GM12878 (cell line): Measurements from ENCODE around the gene RPS6KA5. TPM values are rescaled to one million over a fixed set of nuclear protein-coding genes. Genes with fewer than 3 reads are reported as not detected.

Experiments
- ATAC-seq: fragments of 200-7000 bp; cut with Tn5 transposase; 3 replicates; pipeline ENCODE4 v1.9.1; 2020; ENCODE audit warnings: mild to moderate bottlenecking, moderate library complexity
- BruUV-seq: library from RNA; stranded (reverse); fragments of 400-500 nt; replicated peaks from 2 replicates; lab custom pipeline; 2021; lab: Mats Ljungman, UMichigan
- CTCF ChIA-PET: fragments of 300-600 bp; sonication (Branson Sonifier 250); formaldehyde crosslinking; extraction: SDS; loops from one replicate; lab custom pipeline; 2021; ENCODE audit warnings: inconsistent platforms; lab: Yijun Ruan, JAX
- POLR2A ChIA-PET: fragments of 350-600 bp; formaldehyde crosslinking; extraction: SDS; loops from one replicate; lab custom pipeline; 2021; ENCODE audit warnings: inconsistent platforms; lab: Charles Lee
- RAD21 ChIA-PET: fragments of 300-600 bp; sonication (Branson Sonifier 250); formaldehyde crosslinking; loops from one replicate; lab custom pipeline; 2023; ENCODE audit warnings: antibody characterized with exemption; ENCODE audit not compliant: unreplicated experiment; lab: Charles Lee
- SMC1A ChIA-PET: fragments of 300-600 bp; sonication (Branson Sonifier 250); formaldehyde crosslinking; loops from one replicate; lab custom pipeline; 2023; ENCODE audit not compliant: unreplicated experiment, uncharacterized antibody; lab: Charles Lee
- DNase-seq: peaks from one replicate; pipeline ENCODE4 v3.0.0-alpha.2; 2011; ENCODE audit warnings: low read depth, low spot score
- FAIRE-seq: peaks from 3 replicates; lab custom pipeline; 2011; peaks lifted over from hg19 to GRCh38; lab: Jason Lieb, UNC
- H2AFZ ChIP-seq: 2 replicates; pipeline ENCODE4 v1.6.0; 2011; ENCODE audit warnings: low read depth, low read length, control low read depth; ENCODE audit not compliant: control insufficient read depth
- H3K27ac ChIP-seq: 2 replicates; pipeline ENCODE4 v1.5.1; 2011; ENCODE audit warnings: control low read depth; ENCODE audit not compliant: control insufficient read depth, insufficient read depth
- H3K27me3 ChIP-seq, 2 experiments: replicated peaks in 1 of 2; 2 replicates each; pipeline versions ENCODE4 v1.6.0 to v1.6.1; 2011; ENCODE audit warnings: low read length in 1 of 2; ENCODE audit not compliant: control insufficient read depth in 2 of 2, insufficient read depth in 2 of 2
- H3K36me3 ChIP-seq, 2 experiments: 2 replicates each; pipeline ENCODE4 v1.5.1; 2011; ENCODE audit warnings: low read length in 1 of 2; ENCODE audit not compliant: control insufficient read depth in 2 of 2, insufficient read depth in 2 of 2
- H3K4me1 ChIP-seq: 2 replicates; pipeline ENCODE4 v1.6.1; 2011; ENCODE audit warnings: mild to moderate bottlenecking, low read length, moderate library complexity, mixed read lengths; ENCODE audit not compliant: control insufficient read depth, insufficient read depth
- H3K4me2 ChIP-seq: 2 replicates; pipeline ENCODE4 v1.6.0; 2011; ENCODE audit warnings: control low read depth; ENCODE audit not compliant: control insufficient read depth, insufficient read depth
- H3K4me3 ChIP-seq: fragments of 200-600 bp; sonication (generic); 2 replicates; pipeline ENCODE4 v1.5.1; 2016
- H3K79me2 ChIP-seq: 2 replicates; pipeline ENCODE4 v1.6.0; 2011; ENCODE audit warnings: low read length; ENCODE audit not compliant: control insufficient read depth, insufficient read depth
- H3K9ac ChIP-seq: 2 replicates; pipeline ENCODE4 v1.8.0; 2011; ENCODE audit warnings: low read length, control low read depth, mixed read lengths; ENCODE audit not compliant: control insufficient read depth, insufficient read depth
- H3K9me3 ChIP-seq: replicated peaks from 3 replicates; pipeline ENCODE4 v1.5.1; 2011; ENCODE audit warnings: mild to moderate bottlenecking, low read length; ENCODE audit not compliant: control insufficient read depth, insufficient read depth
- H4K20me1 ChIP-seq: 2 replicates; pipeline ENCODE4 v1.6.0; 2011; ENCODE audit not compliant: control insufficient read depth, insufficient read depth
- CUX1 ChIP-seq: IDR thresholded peaks from 2 replicates; pipeline ENCODE4 v1.6.1; 2012; ENCODE audit warnings: improper control_type of control experiment, low read depth, low read length; ENCODE audit not compliant: insufficient replicate concordance
- NFYB ChIP-seq: IDR thresholded peaks from 2 replicates; pipeline ENCODE4 v1.6.1; 2011; ENCODE audit warnings: low read depth, mild to moderate bottlenecking, low read length, improper control_type of control experiment, moderate library complexity; ENCODE audit not compliant: insufficient read depth
- WGBS: methylation state at CpG from one replicate; pipeline ENCODE4 v1.1.6; 2016; ENCODE audit warnings: low lambda C conversion rate; ENCODE audit not compliant: insufficient replicate concordance, insufficient coverage; ENCODE audit errors: missing lambda C conversion rate; 5-methylcytosine and 5-hydroxymethylcytosine counted together
- in situ Hi-C: fragments of 300-500 bp; cut with MboI; formaldehyde crosslinking; loops from 9 replicates; pipeline ENCODE4 v1.14.3; 2018; ENCODE audit warnings: mixed read lengths
- intact Hi-C: fragments of 100-400 bp; cut with micrococcal nuclease; formaldehyde crosslinking; loops from one replicate; pipeline ENCODE4 v1.14.2; 2022; ENCODE audit not compliant: unreplicated experiment
- polyA plus RNA-seq, 11 experiments: library from polyadenylated mRNA; depleted of rRNA in 4 of 11; unstranded in 6 of 11; stranded (reverse) in 5 of 11; fragments of >200 nt; fragmentation: Nextera tagmentation in 4 of 11; fragmentation: Illumina TruSeq in 1 of 11; extraction: Ambion mirVana in 4 of 11; extraction: Trizol in 1 of 11; gene quantifications; 1 replicate in 1 of 11; 2 replicates in 10 of 11; pipeline versions ENCODE4 v1.2.1 to v1.2.3, GENCODE V29; 2011 to 2016; ENCODE audit warnings: inconsistent platforms in 2 of 11, missing spikeins in 2 of 11, low read depth in 1 of 11
- total RNA-seq, 4 experiments: library from RNA; depleted of rRNA in 3 of 4; stranded (reverse); fragments of >200 nt in 3 of 4; fragmentation: Illumina TruSeq in 1 of 4; extraction: Trizol in 1 of 4; gene quantifications; 2 replicates each; pipeline versions ENCODE4 v1.2.1 to v1.2.3, GENCODE V29; 2013 to 2021

Gene RPS6KA5
- total and polyA plus RNA-seq, 10 of the 15 experiments (the other 5 are each of a cell fraction or from before 2014, with no cell fraction given), result 1.4 to 7.0 (median 3.7) TPM

GRCh38 chr14:90808759-90809529, 251.5 kb downstream of the RPS6KA5 start:
- Histone ChIP-seq H3K79me2 (no peaks in the 10 kb centered on the region), H3K4me3 (no peak overlapping the region), H3K4me1 (no peaks in the 10 kb centered on the region), H3K9ac (no peak overlapping the region), H3K9me3 (no peaks in the 10 kb centered on the region), H3K27me3 (no peaks in the 10 kb centered on the region), H3K4me2 (no peak overlapping the region), H2AFZ (no peak overlapping the region), H4K20me1 (no peaks in the 10 kb centered on the region), H3K27ac (no peak overlapping the region), H3K36me3 (no peaks in the 10 kb centered on the region)
- no TSS peak for BruUV-seq
- ChIA-PET RAD21 (no interaction called here), CTCF (interaction anchor here (1.2 kb wide), 1 partner anchor 37 kb away, joined by 3 read pairs; no protein-coding TSS in a partner anchor), SMC1A (no interaction called here), POLR2A (no interaction called here)
- in situ Hi-C loops (no loop called here), intact Hi-C loops (no loop called here)
- TF ChIP-seq NFYB (0 out of 2 replicates have a peak, but pooled peaks have one; percentile 35), CUX1 (no peak)
- no peak for FAIRE-seq
- DNase-seq, result no peak
- ATAC-seq, result no peak
- 43% methylated on average over 15 of the region's 15 CpGs for WGBS
